Muscle layer of duodenum (tissue), 2 donors: ENCODE data around the gene MRPS12.
A peak's percentile ranks its signal among the peaks of the same experiment; 100 is the strongest.
"Not testable (repeated sequence)": the region's sequence is repeated elsewhere in the genome, so short reads cannot be mapped to it uniquely, and the experiment has no call there.

Experiments
- H3K27ac ChIP-seq: one replicate; pipeline ENCODE4 v1.7.0; 2013; ENCODE audit warnings: mild to moderate bottlenecking, low read length
- H3K27me3 ChIP-seq: one replicate; pipeline ENCODE4 v1.7.0; 2013; ENCODE audit warnings: low read depth, mild to moderate bottlenecking, control low read depth, low read length
- H3K36me3 ChIP-seq, 2 donors: one replicate each; pipeline ENCODE4 v1.7.0; 2013; ENCODE audit warnings: low read length in 2 of 2, control low read depth in 1 of 2, mild to moderate bottlenecking in 1 of 2; ENCODE audit not compliant: insufficient read depth in 2 of 2, control insufficient read depth in 1 of 2
- H3K4me1 ChIP-seq, 2 donors: one replicate each; pipeline ENCODE4 v1.7.0; 2013; ENCODE audit warnings: low read length in 2 of 2, mild to moderate bottlenecking in 2 of 2, control low read depth in 1 of 2, moderate library complexity in 1 of 2; ENCODE audit not compliant: insufficient read depth in 2 of 2, control insufficient read depth in 1 of 2
- H3K4me3 ChIP-seq, 2 donors: one replicate each; pipeline ENCODE4 v1.7.0; 2013; ENCODE audit warnings: low read length in 2 of 2, low read depth in 1 of 2, mild to moderate bottlenecking in 1 of 2
- H3K9me3 ChIP-seq, 2 donors: one replicate each; pipeline ENCODE4 v1.7.0; 2013; ENCODE audit warnings: low read length in 2 of 2, control low read depth in 1 of 2, mild to moderate bottlenecking in 1 of 2; ENCODE audit not compliant: control insufficient read depth in 1 of 2
- donor health status: healthy.

Gene MRPS12

GRCh38 chr19:38930776-38931520 is at the start of gene MRPS12:
TSS of gene MRPS12 (plus strand) at chr19:38930944. CDS start at chr19:38931295, 351 bp downstream.
- Histone ChIP-seq H3K4me1 (peaks cover 0 to 23% of the 10 kb centered on the region in 2 donors), H3K9me3 (no peaks in the 10 kb centered on the region), H3K4me3 (peak within 1 kb of the TSS; percentile 94 to 97), H3K27ac (peak within 1 kb of the TSS; percentile 95), H3K36me3 (peaks cover 3 to 22% of the 10 kb centered on the region in 2 donors), H3K27me3 (no peaks in the 10 kb centered on the region)

GRCh38 chr19:38883286-38883685 is 47.5 kb upstream of the MRPS12 start:
- Histone ChIP-seq H3K36me3 (peaks cover 3 to 43% of the 10 kb centered on the region in 2 donors), H3K4me1 (no peaks in the 10 kb centered on the region), H3K9me3 (no peaks in the 10 kb centered on the region), H3K27ac (no peak overlapping the region), H3K4me3 (no peak overlapping the region), H3K27me3 (no peaks in the 10 kb centered on the region)

GRCh38 chr19:38884691-38885090 is 46.1 kb upstream of the MRPS12 start:
- H3K9me3 ChIP-seq, H3K27me3 ChIP-seq, H3K4me1 ChIP-seq, H3K27ac ChIP-seq, H3K4me3 ChIP-seq: not testable (repeated sequence)
- H3K36me3 ChIP-seq, result peaks cover 17 to 48% of the 10 kb centered on the region in 2 donors

- Histone ChIP-seq H3K27me3 (no peaks in the 10 kb centered on the region), H3K9me3 (no peaks in the 10 kb centered on the region), H3K27ac (no peak overlapping the region), H3K4me1 (no peaks in the 10 kb centered on the region), H3K36me3 (peaks cover 21 to 41% of the 10 kb centered on the region in 2 donors), H3K4me3 (no peak overlapping the region)
Measured at GRCh38 chr19:38888876-38889275, 41.9 kb upstream of the MRPS12 start.

- Histone ChIP-seq H3K36me3 (peaks cover 21 to 43% of the 10 kb centered on the region in 2 donors), H3K4me1 (no peaks in the 10 kb centered on the region), H3K27me3 (no peaks in the 10 kb centered on the region), H3K27ac (no peak overlapping the region), H3K9me3 (no peaks in the 10 kb centered on the region), H3K4me3 (no peak overlapping the region)
Measured at GRCh38 chr19:38889803-38890202, 40.9 kb upstream of the MRPS12 start.

- H3K27ac ChIP-seq, result no peak overlapping the region
- H3K4me1 ChIP-seq, result no peaks in the 10 kb centered on the region
- H3K9me3 ChIP-seq, result no peaks in the 10 kb centered on the region
- no peak overlapping the region for H3K4me3 ChIP-seq
- H3K36me3 ChIP-seq, result peaks cover 21 to 43% of the 10 kb centered on the region in 2 donors
- no peaks in the 10 kb centered on the region for H3K27me3 ChIP-seq
Measured at GRCh38 chr19:38890686-38891085, 40.1 kb upstream of the MRPS12 start.

GRCh38 chr19:38891771-38892170 is 39.0 kb upstream of the MRPS12 start:
- peaks cover 18 to 43% of the 10 kb centered on the region in 2 donors for H3K36me3 ChIP-seq
- H3K27ac ChIP-seq, result no peak overlapping the region
- no peaks in the 10 kb centered on the region for H3K9me3 ChIP-seq
- no peaks in the 10 kb centered on the region for H3K27me3 ChIP-seq
- H3K4me3 ChIP-seq, result no peak overlapping the region
- peaks cover under 1 to 5% of the 10 kb centered on the region in 2 donors for H3K4me1 ChIP-seq

- peaks cover 6 to 14% of the 10 kb centered on the region in 2 donors for H3K4me1 ChIP-seq
- H3K27me3 ChIP-seq, result no peaks in the 10 kb centered on the region
- H3K9me3 ChIP-seq, result no peaks in the 10 kb centered on the region
- peaks cover 18 to 41% of the 10 kb centered on the region in 2 donors for H3K36me3 ChIP-seq
- no peak overlapping the region for H3K27ac ChIP-seq
- H3K4me3 ChIP-seq, result no peak overlapping the region
Measured at GRCh38 chr19:38892841-38893240, 37.9 kb upstream of the MRPS12 start.

- H3K27ac ChIP-seq, result no peak overlapping the region
- H3K4me3 ChIP-seq, result no peak overlapping the region
- H3K9me3 ChIP-seq, result no peaks in the 10 kb centered on the region
- peaks cover 17 to 36% of the 10 kb centered on the region in 2 donors for H3K36me3 ChIP-seq
- peaks cover 9 to 19% of the 10 kb centered on the region in 2 donors for H3K4me1 ChIP-seq
- H3K27me3 ChIP-seq, result no peaks in the 10 kb centered on the region
Measured at GRCh38 chr19:38893341-38893771, 37.4 kb upstream of the MRPS12 start.

GRCh38 chr19:38894968-38895367 is 35.8 kb upstream of the MRPS12 start:
- Histone ChIP-seq H3K27me3 (no peaks in the 10 kb centered on the region), H3K4me1 (peaks cover 14 to 25% of the 10 kb centered on the region in 2 donors), H3K4me3 (no peak overlapping the region), H3K36me3 (peaks cover 1 to 20% of the 10 kb centered on the region in 2 donors), H3K27ac (no peak overlapping the region), H3K9me3 (no peaks in the 10 kb centered on the region)

- Histone ChIP-seq H3K4me1 (peaks cover 18 to 32% of the 10 kb centered on the region in 2 donors), H3K4me3 (peak overlapping the region; percentile 84 to 87), H3K27me3 (no peaks in the 10 kb centered on the region), H3K9me3 (no peaks in the 10 kb centered on the region), H3K36me3 (peaks cover 0 to 2% of the 10 kb centered on the region in 2 donors), H3K27ac (peak overlapping the region; percentile 87)
Measured at GRCh38 chr19:38898788-38899446, 31.8 kb upstream of the MRPS12 start.
